NT2/D1 (cell line): ENCODE data around the gene BRICD5.

Experiments used
- SUZ12 ChIP-seq: IDR thresholded peaks from 2 replicates; pipeline ENCODE4 v1.6.1; 2011; ENCODE audit not compliant: insufficient read length, insufficient read depth; ENCODE audit errors: extremely low read depth
- YY1 ChIP-seq: IDR thresholded peaks from 2 replicates; pipeline ENCODE4 v1.6.1; 2011; ENCODE audit not compliant: insufficient read length, insufficient read depth

- TF ChIP-seq YY1 (no peak), SUZ12 (no peak)
Observed at GRCh38 chr16:2208308-2208707, 2.4 kb downstream of the BRICD5 start.
